ENCODE data around the gene JAKMIP1.

The JAKMIP1 gene

DNA sequence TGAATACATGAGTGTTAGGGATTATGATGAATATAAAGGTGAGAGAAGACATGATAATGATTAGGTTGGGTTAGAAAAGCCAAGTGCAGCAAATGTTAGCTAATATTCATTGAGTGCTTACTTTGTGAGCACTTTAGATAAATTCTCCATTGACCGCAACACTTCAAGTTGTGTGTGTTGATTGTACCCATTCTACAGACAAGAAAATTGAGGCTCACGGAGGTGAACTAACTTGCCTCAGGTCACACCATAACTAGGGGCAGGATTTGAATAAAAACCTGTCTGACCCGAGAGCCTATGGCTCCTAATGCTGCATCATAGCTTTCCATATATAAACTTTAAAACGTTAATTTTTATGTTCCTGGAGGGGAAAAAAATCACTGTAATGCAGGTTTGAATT is 167.0 kb downstream of the JAKMIP1 start:
- H3K4me3 ChIP-seq (ENCODE audit: low read depth, low read length): no peak overlapping the region
- DNase-seq (ENCODE audit: low read depth): no peak
- TF ChIP-seq, protein P1, sequence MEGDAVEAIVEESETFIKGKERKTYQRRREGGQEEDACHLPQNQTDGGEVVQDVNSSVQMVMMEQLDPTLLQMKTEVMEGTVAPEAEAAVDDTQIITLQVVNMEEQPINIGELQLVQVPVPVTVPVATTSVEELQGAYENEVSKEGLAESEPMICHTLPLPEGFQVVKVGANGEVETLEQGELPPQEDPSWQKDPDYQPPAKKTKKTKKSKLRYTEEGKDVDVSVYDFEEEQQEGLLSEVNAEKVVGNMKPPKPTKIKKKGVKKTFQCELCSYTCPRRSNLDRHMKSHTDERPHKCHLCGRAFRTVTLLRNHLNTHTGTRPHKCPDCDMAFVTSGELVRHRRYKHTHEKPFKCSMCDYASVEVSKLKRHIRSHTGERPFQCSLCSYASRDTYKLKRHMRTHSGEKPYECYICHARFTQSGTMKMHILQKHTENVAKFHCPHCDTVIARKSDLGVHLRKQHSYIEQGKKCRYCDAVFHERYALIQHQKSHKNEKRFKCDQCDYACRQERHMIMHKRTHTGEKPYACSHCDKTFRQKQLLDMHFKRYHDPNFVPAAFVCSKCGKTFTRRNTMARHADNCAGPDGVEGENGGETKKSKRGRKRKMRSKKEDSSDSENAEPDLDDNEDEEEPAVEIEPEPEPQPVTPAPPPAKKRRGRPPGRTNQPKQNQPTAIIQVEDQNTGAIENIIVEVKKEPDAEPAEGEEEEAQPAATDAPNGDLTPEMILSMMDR (conservative IDR thresholded peaks at IDR 0.05; ENCODE audit: low read depth, low read length): no peak

- H3K4me3 ChIP-seq (ENCODE audit: low read depth, low read length): no peak overlapping the region
- DNase-seq (ENCODE audit: low read depth): no peak
- TF ChIP-seq, protein P1 (conservative IDR thresholded peaks at IDR 0.05; ENCODE audit: low read depth, low read length): no peak
These were observed 167.8 kb downstream of the JAKMIP1 start for GRCh38 chr4:6032249-6033244.

DNA sequence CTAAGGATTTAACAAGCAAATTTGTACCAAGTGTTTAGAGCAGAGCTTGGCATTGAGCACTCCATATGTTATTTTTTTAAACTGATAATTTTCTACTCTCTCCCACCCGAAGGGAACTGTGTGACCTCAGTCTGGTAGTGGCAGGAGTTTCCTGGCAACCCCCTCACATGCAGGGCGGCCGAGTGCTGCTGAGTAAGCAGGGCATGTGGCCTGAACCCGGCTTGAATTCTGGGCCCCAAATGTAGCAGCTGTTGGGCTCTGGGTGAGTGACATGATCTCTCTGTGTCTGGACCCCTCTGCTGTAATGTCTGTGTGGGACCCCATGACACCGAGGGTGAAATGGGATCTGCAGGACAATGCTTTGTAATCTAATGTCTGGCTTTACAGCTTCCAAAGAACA is 168.5 kb downstream of the JAKMIP1 start:
- H3K4me3 ChIP-seq (ENCODE audit: low read depth, low read length): no peak overlapping the region
- TF ChIP-seq, protein P1 (conservative IDR thresholded peaks at IDR 0.05; ENCODE audit: low read depth, low read length): no peak
- no peak for DNase-seq (ENCODE audit: low read depth)

- TF ChIP-seq, protein P1 (conservative IDR thresholded peaks at IDR 0.05; ENCODE audit: low read depth, low read length): no peak
- DNase-seq (ENCODE audit: low read depth): no peak
- H3K4me3 ChIP-seq (ENCODE audit: low read depth, low read length): no peak overlapping the region
These were observed 169.7 kb downstream of the JAKMIP1 start for GRCh38 chr4:6030679-6031078.

DNA sequence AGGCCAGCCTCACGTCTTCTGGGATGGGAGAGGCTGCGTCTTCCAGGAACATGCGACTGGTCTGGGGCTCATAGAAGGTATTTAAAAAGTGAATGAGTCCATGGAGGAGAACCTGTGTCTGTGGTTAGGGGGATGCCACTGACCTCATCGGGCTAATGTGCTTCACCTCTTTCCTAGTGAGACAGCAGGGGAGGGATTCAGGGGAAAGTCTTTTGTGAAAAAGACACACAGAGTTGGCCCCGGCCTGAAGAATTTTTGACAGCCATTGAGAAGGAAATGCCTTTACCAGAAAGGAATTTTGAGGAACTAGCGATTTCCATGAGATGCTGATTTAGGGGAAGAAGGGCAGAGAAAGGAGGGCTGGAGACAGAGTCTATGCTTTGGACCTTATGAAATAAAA is 171.1 kb downstream of the JAKMIP1 start:
- H3K4me3 ChIP-seq (ENCODE audit: low read depth, low read length): no peak overlapping the region
- no peak for DNase-seq (ENCODE audit: low read depth)
- TF ChIP-seq, protein P1 (conservative IDR thresholded peaks at IDR 0.05; ENCODE audit: low read depth, low read length): no peak

DNA sequence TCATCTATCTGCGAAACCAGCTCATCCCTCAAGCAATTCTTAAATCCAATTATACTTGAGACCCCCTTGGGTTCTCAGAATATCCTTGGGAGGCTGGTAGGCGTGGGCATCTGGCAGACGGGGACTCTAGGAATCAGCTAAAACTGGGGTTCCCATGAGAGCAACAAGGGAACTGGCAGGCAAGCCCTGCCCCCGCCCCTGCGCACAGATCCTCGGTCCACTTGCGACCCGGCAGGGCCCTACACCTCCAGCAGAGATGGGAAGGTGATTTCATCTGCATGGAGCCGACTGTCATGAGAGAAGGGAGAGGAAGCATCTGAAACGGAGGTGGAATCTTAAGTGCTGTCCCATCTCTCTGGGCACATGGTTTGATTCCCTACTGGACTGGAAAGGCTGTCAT is 172.2 kb downstream of the JAKMIP1 start:
- TF ChIP-seq, protein P1 (conservative IDR thresholded peaks at IDR 0.05; ENCODE audit: low read depth, low read length): no peak
- no peak overlapping the region for H3K4me3 ChIP-seq (ENCODE audit: low read depth, low read length)
- DNase-seq (ENCODE audit: low read depth): no peak

GRCh38 chr4:6027392-6027791 is 173.0 kb downstream of the JAKMIP1 start:
- no peak overlapping the region for H3K4me3 ChIP-seq (ENCODE audit: low read depth, low read length)
- TF ChIP-seq, protein P1 (conservative IDR thresholded peaks at IDR 0.05; ENCODE audit: low read depth, low read length): no peak
- no peak for DNase-seq (ENCODE audit: low read depth)

Measured in choroid plexus epithelial cell (primary cell).